A673 (cell line): ENCODE measurements around the gene ESR1.

ENCODE experiments used
- CTCF ChIP-seq: fragments of 300-800, 200-600 bp; sonication (generic); conservative IDR thresholded peaks from 2 replicates; pipeline ENCODE4 v1.5.1; 2017; ENCODE audit warnings: low read depth, mild to moderate bottlenecking, antibody characterized with exemption, low read length, moderate library complexity, mixed read lengths
- EZH2 ChIP-seq: fragments of 200-600 bp; sonication (generic); IDR thresholded peaks from 2 replicates; pipeline ENCODE4 v1.6.1; 2017; ENCODE audit warnings: borderline replicate concordance, low read depth, mild to moderate bottlenecking, mixed read lengths, antibody characterized with exemption, low read length; ENCODE audit not compliant: poor library complexity, severe bottlenecking

GRCh38 chr6:151998784-151999183, 191.3 kb downstream of the ESR1 start:
- TF ChIP-seq CTCF (no peak), EZH2 (no peak)
